DMS79 (cell line): ENCODE results near the gene MYO7B.

ENCODE experiments used
- DNase-seq: peaks from one replicate; lab custom pipeline; 2025; lab: John Stamatoyannopoulos, UW

MYO7B gene

DNA sequence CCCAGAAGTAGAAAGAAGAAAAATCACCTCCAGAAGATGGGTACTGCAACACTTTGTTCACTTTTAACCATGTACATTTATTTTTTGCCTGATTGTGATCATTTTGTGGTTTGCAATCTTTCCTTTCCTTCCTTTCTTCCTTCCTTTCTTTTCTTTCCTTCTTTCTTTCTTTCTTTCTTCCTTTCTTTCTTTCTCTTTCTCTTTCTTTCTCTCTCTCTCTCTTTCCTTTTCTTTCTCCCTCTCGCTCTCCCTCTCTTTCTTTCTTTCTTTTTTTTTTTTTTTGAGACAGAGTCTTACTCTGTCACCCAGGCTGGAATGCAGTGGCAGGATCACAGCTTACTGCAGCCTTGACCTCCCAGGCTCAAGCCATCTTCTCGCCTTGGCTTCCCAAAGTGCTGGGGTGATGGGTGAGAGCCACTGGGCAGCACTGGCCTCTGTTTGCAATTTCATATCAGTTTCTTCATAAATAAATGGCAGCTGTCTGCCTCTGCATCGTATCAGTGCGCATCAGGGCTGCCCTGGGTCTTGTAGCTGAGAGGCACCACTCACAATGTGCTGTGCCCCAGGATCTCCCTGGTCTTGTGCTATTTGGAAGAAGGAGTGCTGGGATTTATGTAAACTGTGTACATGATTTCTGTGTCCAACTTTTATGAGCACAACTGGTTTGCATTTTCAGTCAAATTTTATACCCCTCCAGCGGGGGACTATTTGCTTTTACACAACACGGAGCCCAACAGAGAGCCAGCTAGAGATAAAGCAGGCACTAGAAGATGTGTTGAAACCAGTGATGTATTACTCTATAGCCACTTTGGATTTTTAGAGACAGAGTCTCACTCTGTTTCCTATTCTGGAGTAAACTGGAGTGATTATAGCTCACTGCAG is 146.7 kb downstream of the MYO7B start:
- DNase-seq, result no peak

- no peak for DNase-seq
These were observed 147.6 kb downstream of the MYO7B start for GRCh38 chr2:127683056-127683455.

DNA sequence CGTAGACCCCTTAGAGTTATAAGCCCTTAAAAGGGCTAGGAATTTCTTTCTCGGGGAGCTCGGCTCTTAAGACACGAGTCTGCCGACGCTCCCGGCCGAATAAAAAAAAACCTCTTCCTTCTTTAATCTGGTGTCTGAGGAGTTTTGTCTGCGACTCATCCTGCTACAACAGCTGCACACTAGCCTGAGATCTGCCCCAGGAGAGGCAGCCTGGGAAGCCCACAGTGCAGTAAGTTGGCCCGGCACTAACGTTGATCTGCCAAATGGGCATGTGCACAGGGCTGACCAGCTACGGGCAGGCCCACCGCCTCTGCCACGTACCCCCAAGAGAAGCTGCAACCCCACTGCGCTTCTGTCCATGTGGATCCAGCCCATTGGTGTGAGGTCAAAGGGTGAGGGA is 148.3 kb downstream of the MYO7B start:
- no peak for DNase-seq

DNA sequence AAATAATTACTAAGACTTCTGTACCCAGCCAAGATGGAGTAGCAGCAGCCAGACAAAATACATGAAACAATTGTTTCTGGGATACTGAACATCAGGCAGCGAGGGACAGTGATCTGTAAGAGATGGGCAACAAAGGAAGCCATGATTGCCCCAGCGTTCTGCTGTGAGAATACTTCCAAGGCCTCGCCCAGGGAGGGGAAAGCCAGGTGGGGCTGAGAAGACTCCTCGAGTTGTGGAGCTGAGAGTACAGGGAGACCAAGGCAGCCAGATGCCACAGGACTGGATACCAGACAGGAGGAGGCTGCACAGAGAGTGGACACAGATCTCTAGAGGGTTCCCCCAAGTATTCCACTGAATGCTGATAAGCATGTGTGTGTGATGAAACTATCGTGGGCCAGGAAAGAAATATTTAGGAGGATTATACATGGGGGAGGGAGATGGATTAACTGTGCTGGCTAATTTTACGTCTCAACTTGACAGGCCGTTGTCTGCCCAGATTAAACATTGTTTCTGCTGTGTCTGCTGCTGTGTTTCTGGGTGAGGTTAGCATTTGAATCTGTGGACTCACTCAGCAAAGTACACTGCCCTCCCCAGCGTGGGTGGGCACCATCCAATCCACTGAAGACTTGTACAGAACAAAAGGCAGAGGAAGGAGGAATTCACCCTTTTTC is 150.1 kb downstream of the MYO7B start:
- no peak for DNase-seq
